ENCODE results near the gene SCUBE1.
"Not testable (repeated sequence)": the region's sequence is repeated elsewhere in the genome, so short reads cannot be mapped to it uniquely, and the experiment has no call there.

SCUBE1 gene

GRCh38 chr22:43355688-43356087 is 12.5 kb upstream of the SCUBE1 start:
- FAIRE-seq: not testable (repeated sequence)

GRCh38 chr22:43351966-43352345 is 8.8 kb upstream of the SCUBE1 start:
- FAIRE-seq: no peak

DNA sequence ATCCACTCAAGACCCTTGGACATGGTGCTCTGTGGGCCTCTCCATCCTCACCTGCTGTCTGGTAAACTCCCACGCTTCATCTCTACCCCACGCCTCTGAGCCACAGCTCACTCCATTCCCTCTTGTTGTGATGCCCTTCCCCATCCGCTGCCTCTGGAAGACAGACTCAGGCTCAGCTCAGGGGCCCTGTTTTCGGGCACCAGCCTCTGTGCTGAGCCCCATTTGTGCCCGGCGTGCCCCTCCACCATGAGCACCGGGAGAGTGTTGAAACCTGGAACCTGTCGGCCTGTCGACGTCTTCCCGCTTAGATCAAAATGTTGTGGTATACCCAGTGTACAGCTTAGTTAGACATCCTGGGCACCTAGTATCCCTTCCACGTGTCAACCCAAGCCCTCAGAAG is 6.5 kb upstream of the SCUBE1 start:
- no peak for FAIRE-seq

DNA sequence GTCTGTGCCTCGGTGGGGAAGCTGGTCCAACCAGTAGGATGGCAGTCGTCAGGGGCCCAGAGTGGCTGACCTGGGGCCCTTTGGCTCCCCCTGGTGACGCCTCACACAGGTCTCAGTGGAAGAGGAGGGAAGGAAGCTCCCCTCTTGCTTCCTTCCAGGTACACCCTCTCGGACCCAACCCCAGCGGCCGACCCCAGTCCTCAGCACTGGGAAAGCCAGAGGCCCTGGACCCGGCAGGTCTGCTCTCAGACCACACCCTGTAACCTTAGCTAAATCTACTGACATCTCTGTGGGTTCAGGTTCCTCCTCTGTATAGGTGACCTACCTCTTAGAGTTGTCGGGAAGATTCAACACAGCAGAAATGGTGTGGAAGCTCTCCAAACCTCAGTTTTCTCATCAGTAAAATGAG is 3.4 kb upstream of the SCUBE1 start:
- FAIRE-seq: no peak

DNA sequence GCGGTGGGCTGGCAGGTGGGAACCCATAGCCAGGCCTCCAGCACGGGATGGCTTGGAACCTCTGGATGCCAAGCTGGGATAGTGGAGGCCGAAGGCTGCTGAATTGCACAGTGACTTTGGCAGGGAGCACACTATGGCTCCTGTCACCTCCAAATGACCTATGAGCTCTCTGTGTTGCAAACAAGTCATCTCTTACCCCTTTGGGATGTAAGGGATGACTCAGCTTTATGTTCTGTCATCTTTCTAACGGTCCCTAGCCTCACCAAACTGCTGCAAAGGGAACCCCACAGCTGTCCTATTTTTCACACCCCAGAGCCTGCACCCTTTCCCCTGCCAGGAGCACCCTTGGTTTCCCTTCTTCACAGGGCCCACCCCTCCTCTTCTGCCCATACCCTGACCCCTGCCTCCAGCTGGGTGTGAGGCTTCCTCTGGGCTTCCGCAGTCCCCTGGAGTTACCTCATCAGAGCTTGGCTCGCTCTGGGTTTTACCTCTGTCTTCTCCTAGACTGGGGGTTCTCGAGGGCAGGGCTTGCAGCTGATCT is 2.7 kb upstream of the SCUBE1 start:
- no peak for FAIRE-seq

DNA sequence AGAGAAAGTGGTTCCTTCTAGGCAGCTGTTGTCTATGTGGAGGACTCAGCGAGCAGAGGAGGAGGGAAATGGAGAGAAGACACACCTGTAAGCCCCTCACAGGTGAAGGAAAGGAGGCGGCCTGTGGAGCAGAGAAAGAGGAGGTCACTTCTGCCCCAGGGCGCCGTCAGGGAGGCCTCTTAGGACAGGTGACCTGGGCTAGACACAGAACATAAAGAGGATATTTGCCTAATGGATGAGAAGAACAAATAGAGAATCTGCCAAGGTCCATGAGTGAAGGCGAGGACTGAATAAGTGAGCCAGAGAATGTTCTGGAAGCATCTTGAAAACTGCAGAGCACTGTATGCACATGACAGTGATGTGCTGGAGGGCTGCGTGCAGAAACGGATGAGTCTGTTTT is 2.2 kb upstream of the SCUBE1 start:
- no peak for FAIRE-seq

- no peak for FAIRE-seq
These were observed 1.3 kb upstream of the SCUBE1 start for GRCh38 chr22:43344520-43344787.

DNA sequence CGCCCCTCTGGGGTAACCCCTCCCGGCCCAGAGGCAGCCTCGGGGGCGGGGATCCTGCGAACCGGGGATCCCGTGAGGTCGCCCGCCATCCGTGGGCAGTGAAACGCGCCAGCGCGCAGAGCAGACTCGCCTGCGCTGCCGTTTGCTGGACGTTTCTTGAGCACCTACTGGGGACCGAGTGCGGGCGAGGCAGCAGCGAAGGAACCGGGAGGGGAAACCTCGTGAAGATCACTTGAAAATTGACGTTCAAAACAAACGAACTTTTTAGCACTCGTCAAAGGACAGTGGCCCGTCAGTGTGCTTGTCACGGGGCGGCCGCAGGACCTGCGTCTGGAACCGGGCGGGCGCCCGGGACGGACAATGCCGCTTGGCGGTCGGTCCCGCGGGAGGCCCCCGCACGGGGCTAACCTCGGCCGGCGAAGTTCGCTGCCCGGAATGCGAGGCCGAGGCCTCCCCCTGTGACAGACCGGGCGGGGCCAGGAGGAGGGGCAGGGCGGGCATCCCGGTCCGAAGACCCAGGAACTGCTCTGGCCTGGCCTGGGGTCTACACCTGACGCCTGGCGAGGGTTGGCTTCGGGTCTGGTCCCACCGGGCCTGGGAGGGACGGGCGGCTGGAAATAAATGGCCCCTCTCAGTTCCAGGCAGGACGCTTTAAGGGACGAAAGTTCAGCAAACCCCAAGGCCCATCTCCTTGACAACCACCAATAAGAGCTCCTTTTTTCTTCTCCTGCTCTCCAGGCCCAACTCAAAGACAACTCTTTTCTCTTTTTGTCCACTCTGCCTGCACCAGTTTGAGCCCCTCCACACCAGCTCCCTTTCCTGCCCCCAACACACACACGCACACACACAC is 723 bp upstream of the SCUBE1 start:
- FAIRE-seq: no peak

- no peak for FAIRE-seq
These were observed 568 bp downstream of the SCUBE1 start for GRCh38 chr22:43342347-43343261.

DNA sequence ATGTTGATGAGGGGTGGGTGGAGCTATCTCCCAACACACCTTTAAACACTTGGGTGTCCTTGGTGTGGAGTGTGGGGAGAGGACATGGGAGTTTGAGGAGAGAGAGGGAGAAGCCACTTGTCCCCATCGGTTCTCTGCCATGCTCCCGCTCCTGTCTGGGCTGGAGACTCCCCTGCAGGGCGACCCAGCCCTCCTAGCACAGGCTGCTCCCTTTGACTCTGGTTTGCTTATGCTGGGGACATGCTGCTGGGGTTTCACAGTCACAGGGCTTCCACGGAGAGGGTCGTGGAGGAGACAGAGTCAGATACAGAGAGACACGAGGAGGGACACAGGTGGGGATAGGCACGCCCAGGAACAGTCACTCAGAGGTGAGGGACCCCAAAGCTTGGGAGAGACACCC is 1.6 kb downstream of the SCUBE1 start:
- no peak for FAIRE-seq

GRCh38 chr22:43338766-43339345 is 4.3 kb downstream of the SCUBE1 start:
- no peak for FAIRE-seq

GRCh38 chr22:43337946-43338345 is 5.2 kb downstream of the SCUBE1 start:
- FAIRE-seq: no peak

GRCh38 chr22:43337385-43337784 is 5.8 kb downstream of the SCUBE1 start:
- FAIRE-seq: no peak

GRCh38 chr22:43334378-43334777 is 8.8 kb downstream of the SCUBE1 start:
- FAIRE-seq: no peak

DNA sequence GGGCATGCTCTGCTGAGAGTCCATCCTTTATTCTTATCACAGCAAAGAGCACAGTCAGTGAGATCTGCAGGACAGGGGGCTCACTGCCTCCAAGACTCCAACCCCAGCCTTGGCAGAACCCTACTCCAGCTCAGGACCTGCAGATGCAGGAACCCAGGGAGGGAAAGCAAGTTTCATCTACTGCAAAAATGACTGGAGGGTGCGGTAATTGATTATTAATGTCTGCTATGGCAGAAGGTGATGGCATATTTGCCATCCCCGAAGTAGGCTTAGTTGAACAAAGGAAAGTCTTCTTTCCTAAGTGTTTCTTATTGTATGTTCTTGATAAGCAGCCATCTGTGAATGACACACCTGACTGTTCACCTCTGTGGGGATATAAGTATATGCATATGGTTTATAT is 9.2 kb downstream of the SCUBE1 start:
- FAIRE-seq: no peak

DNA sequence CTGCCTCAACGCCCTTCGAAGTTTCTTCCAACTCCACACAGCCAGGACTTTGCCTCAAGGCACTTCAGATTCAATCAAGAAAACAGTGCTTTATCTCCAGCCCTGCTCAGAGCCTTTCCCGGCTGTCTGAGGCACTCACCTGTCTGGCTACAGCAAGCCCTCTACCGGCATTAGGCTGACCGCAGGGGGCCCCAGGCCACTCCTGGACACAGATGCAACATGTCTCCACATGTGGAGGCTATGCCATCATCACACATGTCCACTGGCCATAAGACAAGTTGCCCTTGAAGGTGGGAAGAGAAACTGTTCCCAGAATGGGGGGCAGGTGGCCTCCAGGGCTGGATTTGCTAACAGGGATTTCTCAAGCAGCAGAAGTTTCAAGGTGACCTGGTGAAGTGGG is 10.0 kb downstream of the SCUBE1 start:
- no peak for FAIRE-seq

DNA sequence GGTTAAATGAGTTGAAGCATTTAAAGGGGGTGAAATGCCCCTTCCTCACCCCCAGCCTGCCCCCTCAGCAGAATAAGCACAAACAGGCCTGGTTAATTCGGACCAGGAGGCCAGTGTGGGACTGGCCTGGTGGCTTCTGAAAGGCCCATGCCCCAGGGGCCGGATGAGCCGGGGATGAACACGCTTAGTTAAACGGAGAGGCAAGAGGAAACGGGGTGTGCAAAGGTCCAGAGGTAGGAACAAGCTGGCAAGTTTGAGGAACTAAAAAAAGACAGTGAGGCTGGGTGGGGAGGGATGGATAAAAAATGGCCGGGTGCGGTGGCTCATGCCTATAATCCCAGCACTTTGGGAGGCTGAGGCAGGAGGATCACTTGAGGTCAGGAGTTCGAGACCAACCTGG is 11.5 kb downstream of the SCUBE1 start:
- FAIRE-seq: no peak

GRCh38 chr22:43331069-43331451 is 12.1 kb downstream of the SCUBE1 start:
- FAIRE-seq: peak; percentile 66

DNA sequence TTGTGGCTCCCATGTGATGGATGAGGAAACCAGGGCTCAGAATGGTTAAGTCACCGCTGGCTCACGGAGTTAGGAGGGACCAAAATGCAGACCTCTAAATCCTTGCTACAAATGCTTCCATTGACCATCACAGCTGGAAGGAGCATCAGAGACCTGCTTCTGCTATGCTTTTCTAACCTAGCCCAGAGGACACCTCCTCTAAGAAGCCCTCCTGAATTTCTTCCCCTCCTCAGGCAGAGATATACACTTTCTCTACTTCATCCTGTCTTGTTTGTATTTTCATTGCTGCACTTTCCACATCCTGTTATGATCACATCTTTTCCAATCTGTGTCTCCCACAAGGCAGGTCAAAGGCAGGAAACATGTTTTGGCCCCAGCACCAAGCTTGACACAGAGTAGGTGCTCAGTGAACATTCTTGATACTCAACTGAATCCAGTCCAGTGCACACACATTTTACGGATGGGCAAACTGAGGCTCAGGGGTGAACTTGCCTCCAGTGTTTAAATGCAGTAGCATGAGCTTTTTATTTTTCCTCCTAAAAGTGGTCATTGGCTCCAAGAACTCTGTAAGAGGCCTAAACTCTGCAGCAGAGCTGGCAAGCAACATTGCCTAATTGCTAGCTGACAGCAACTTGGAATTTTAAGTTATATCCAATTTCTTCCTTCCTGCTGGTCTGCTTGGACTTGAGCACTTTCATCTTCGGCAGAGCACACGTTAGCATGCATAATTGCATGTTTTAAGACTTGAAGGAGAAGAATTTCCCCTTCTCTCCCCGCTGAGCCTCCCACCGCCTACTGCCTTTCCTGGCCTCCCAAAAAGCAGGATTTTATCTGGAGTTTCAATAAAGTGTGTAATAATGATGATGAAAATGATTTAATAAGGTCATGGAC is 12.7 kb downstream of the SCUBE1 start:
- no peak for FAIRE-seq

DNA sequence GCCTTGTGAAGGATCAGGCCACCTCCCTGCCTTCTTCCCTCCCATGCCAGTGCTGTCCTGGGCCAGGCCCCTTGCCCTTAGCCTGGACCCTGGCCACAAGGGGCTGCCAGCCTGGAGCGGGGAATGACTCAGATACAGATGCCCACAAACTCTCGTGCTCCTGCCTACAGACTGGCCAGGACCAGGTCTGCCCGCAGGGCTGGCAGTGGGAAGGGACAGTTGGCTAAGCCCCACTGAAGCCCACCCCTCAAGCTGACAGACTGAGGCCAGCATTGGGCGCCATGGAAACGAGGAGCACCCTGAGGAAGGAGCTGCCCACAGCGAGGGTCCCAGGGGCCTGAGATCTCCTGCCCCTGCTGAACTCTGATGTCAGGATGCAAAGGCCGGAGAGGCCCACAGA is 14.1 kb downstream of the SCUBE1 start:
- FAIRE-seq: no peak

GRCh38 chr22:43327157-43327438 is 16.1 kb downstream of the SCUBE1 start:
- no peak for FAIRE-seq

DNA sequence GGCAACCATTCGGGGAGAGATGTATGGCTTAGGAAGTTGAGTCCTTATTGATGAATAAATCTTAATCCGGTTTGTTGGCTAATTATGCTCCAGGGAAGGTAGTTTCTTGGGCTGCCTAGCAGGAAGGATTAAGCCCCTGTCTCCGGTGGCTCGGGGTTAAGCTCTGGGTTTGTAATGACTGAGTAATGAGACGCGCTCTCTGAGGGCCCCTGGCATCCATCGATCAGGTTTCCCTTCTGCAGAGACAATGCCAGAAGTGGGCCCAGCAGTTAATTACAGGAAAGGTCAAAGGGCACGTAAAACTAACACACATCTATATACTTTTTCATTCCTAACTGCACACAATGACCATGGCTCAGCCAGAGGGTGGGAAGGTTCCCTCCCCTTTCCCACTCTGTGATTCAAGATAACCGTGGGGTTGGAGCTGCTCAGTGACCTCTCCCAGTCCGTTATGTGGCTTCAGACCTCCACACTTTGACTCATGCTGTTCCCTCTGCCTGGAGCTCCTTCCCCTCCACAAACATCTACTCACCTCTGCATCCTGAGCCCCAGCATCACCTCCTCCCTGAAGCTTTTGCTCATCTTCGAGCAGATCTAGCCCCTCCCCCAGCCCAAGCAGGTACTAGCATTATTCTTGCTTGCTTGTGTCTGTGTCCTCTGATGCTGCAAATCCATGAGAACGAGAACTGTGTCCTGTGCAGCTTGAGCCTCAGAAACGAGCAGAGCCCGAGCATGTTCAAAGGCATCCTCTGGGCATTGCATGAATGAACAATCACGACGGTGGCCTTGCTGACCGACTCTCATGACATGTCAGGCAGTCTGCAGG is 16.6 kb downstream of the SCUBE1 start:
- no peak for FAIRE-seq

All from A204.1 (cell line).